Measurements from ENCODE around the gene TAOK3. TPM values are rescaled to one million over a fixed set of nuclear protein-coding genes. Genes with fewer than 3 reads are reported as not detected.
A peak's percentile ranks its signal among the peaks of the same experiment; 100 is the strongest.

TAOK3 gene
- total and polyA plus RNA-seq, 2 of the 4 experiments (the other 2 are of a cell fraction) = 26.3 to 54.5 TPM

DNA sequence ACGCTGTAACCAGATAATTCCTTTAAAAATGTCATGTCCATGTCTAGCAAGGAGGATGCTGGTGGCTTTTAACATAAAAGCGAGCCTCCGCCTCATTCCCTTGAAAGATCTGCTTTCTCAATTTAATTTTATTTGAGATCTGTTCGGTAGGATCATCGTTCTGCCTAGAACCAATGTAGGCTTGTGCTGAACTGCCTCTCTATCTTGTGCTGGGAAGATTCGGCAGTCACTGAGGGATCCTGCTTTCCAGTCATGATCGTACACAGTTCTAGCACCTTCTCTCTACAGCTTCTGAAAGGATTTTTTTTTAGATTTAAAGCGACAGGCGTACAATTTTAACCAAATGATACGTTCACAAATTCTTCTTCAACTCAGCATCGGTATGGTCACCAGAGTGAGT is 182.4 kb downstream of the TAOK3 start:
- Histone ChIP-seq H3K27me3 (ENCODE audit: control insufficient read depth, insufficient read depth, low read length) (no peaks in the 10 kb centered on the region), H4K8ac (ENCODE audit: low read depth in 2 of 2, low read length in 2 of 2) (peak overlapping the region; percentile 90 to 95; a peak in 3 of 4 replicates), H2AFZ (replicated peaks; ENCODE audit: low read length, poor library complexity) (peak overlapping the region; percentile 84), H2BK20ac (ENCODE audit: low read depth, low read length) (peak overlapping the region; percentile 80), H2BK5ac (ENCODE audit: low read depth, low read length, poor library complexity, severe bottlenecking) (peak overlapping the region; percentile 95), H3K4me3 (ENCODE audit: insufficient read depth, low read depth, low read length) (peak overlapping the region; percentile 56), H3K36me3 (ENCODE audit: control insufficient read depth, insufficient read depth, low read length) (no peaks in the 10 kb centered on the region), H2BK15ac (ENCODE audit: low read depth, low read length) (peak overlapping the region; percentile 61; the same call in 1 of the 3 replicates), H3K79me1 (ENCODE audit: low read depth in 1 of 2, low read length in 2 of 2) (peaks cover 7 to 19% of the 10 kb centered on the region in 2 experiments), H2AK9ac (replicated peaks; ENCODE audit: low read depth, low read length, poor library complexity) (no peak overlapping the region), H3K9me1 (ENCODE audit: insufficient read depth, low read length) (peaks cover 6% of the 10 kb centered on the region), H3K4me1 (ENCODE audit: control insufficient read depth, insufficient read depth, low read length) (no peaks in the 10 kb centered on the region), H3K23ac (ENCODE audit: low read depth, low read length) (peak overlapping the region; percentile 88), H2BK120ac (ENCODE audit: low read depth, low read length) (peak overlapping the region; percentile 88), H3K56ac (ENCODE audit: extremely low read depth, insufficient read depth, low read length) (peak overlapping the region; percentile 69; the same call in 1 of the 2 replicates), H2AK5ac (ENCODE audit: low read depth, low read length) (peak overlapping the region; percentile 86), H3K14ac (replicated peaks; ENCODE audit: low read depth, low read length) (peak overlapping the region; percentile 90), H3K18ac (ENCODE audit: low read depth, low read length) (peak overlapping the region; percentile 97), H3K4me2 (ENCODE audit: low read depth, low read length) (peak overlapping the region; percentile 94), H3K9ac (ENCODE audit: low read depth, low read length) (peak overlapping the region; percentile 91), H3K27ac (ENCODE audit: insufficient read depth, low read length) (peak overlapping the region; percentile 100), H4K91ac (ENCODE audit: insufficient read depth, low read depth, low read length) (peak overlapping the region; percentile 87), H4K5ac (ENCODE audit: low read depth, low read length) (peak overlapping the region; percentile 72), H3K9me3 (ENCODE audit: control insufficient read depth, insufficient read depth, low read length) (no peaks in the 10 kb centered on the region), H3K4ac (ENCODE audit: low read depth, low read length) (peak overlapping the region; percentile 78), H4K20me1 (ENCODE audit: insufficient read depth, low read length) (no peaks in the 10 kb centered on the region)
- no TSS peak for BruUV-seq (replicated peaks)
- intact Hi-C loops (cut with micrococcal nuclease) (loop anchor here (5.0 kb wide), 1 partner anchor 117 kb away; no protein-coding TSS in a partner anchor), in situ Hi-C loops (cut with MboI; ENCODE audit: low sequenced_read_pairs) (no loop called here), dilution Hi-C loops (cut with HindIII; ENCODE audit: low sequenced_read_pairs, unreplicated experiment) (no loop called here)
- peak; percentile 50 for ATAC-seq (ENCODE audit: low read depth)
- POLR2A ChIA-PET (ENCODE audit: unreplicated experiment) = no interaction called here
- WGBS, 2 experiments (ENCODE audit: extremely low coverage in 2 of 2, insufficient read length in 1 of 2) = no CpG with 5 or more reads among the region's 11 CpGs
- CTCF ChIA-PET = interaction anchor here (0.6 to 1.7 kb wide), 4 partner anchors 8 to 188 kb away, joined by 4 to 5 read pairs (median 4); no protein-coding TSS in a partner anchor
- TF ChIP-seq MXI1 (IDR thresholded peaks at IDR 0.05; ENCODE audit: borderline replicate concordance, low read depth, low read length) = no peak
- peak; percentile 30 for DNase-seq
